T-helper 2 cell treated with Interferon-gamma antibody and Interleukin-4, amounts not matched to agents 100 ng/mL and 5 ng/mL, for 36 hours (primary cell): Measurements from ENCODE around the gene ETV4. TPM values are rescaled to one million over a fixed set of nuclear protein-coding genes. Genes with fewer than 3 reads are reported as not detected.

Experiments used
- intact Hi-C: fragments of 100-400 bp; cut with micrococcal nuclease; formaldehyde crosslinking; loops from one replicate; pipeline ENCODE4 v1.15.1; 2023
- total RNA-seq: library from RNA; stranded (reverse); gene quantifications from 2 replicates; pipeline ENCODE4 v1.2.3, GENCODE V29; 2022

The ETV4 gene
- total RNA-seq, 1 donor from 2014 or later: 1.2 TPM

DNA sequence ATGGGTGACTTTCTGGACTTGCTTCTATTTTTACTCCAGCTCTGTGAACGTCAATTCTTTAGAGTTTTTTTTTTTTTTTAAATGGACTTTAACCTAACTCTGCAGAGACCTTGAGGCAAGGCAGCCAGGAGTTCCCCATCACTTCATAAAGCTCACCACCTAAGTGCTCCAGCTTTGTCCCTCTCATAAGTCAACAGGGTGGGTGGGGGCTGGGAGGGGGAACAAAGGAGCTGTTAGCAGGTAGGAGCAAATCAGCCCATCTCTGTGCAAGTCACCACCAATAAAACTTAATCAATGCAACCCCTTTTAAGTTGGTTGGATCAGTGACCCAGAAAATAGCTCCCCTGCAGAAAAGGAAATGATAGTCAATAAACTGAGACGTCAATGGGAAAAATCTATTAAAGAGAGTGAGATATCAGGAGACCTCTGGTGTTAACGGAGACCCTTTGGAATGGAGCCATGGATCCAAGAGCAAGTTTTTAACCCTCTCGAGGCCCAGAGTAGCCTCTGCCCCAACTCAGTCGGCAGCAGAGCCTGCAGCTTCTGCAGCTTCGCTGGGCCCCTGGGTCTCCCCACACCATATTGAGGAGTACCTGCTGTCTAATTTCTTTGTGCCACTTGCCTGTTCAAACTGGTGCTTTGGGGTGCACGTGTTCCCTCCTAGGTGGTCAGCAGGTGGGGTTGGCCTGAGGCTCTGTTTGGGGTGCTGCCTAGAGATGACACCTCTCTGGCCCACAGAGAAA is 27.6 kb upstream of the ETV4 start:
- intact Hi-C loops: no loop called here

DNA sequence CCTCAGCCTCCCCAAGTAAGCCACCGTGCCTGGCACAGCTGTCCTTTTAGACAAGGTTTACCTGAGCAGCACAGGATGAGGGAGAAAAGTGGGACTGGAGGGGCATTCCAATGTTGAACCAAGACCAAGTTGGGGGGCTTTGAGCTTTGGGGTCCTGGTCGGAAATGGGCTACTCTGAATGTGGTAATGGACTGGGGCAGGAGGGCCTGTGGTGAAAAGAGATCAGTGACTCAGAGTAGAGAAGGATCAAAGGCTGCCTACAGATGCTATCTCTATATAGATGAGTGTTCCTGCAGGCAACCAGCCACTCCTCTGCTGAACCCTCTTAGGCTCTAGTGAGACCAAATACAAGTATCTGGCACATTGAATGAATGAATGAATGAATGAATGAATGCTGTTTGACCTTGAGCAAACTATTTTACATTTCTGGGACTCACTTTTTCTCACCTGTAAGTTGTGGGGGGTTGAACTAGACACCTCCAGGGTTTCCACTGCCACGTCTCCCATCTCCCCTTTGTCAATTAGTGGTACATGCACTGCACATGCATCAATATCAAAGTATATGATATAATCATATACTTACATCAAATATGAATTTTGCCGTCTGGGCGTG is 26.3 kb upstream of the ETV4 start:
- intact Hi-C loops: no loop called here

DNA sequence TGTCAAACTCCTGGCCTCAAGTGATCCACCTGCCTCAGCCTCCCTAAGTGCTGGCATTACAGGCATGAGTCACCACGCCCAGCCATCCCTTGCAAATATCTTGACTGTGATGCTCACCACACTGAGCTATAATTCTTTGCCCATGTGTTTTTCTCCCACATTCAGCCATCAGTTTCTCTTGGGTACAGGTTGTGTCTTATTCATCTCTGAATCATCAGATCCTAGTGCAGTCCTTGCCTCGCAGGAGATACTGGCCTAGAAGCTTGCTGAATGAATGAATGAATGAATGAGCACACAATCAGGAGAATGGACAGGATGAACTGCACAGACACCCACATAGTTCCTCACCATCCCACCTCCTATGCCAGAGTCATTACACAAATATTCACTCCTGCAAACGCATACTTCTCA is 24.4 kb upstream of the ETV4 start:
- intact Hi-C loops: no loop called here

DNA sequence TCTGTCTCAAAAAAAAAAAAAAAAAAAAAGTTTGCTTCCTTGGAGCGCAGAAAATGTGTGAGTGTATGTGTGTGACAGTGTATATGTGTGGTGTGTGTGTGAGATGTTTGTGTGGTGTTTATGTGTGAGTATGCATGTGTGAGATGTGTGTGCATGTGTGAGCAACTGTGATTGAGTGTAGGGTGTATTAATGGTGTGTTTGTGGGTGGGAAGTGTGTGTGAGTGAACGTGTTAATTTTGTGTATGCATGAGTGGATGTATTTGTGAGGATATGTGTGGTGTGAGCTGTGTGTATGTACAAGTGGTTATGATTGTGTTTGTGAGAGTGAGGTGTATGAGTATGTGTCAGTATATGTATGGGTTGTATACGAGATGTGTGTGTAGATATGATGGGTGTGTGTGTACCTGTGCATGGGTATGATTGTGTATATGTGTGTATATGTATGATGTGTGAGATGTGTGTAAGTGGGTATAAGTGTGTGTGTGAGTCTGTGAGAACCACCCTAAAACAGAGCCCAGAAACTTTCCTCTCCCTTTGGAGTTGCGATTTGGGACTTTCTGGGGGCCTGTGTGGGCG is 22.5 kb upstream of the ETV4 start:
- intact Hi-C loops: no loop called here

DNA sequence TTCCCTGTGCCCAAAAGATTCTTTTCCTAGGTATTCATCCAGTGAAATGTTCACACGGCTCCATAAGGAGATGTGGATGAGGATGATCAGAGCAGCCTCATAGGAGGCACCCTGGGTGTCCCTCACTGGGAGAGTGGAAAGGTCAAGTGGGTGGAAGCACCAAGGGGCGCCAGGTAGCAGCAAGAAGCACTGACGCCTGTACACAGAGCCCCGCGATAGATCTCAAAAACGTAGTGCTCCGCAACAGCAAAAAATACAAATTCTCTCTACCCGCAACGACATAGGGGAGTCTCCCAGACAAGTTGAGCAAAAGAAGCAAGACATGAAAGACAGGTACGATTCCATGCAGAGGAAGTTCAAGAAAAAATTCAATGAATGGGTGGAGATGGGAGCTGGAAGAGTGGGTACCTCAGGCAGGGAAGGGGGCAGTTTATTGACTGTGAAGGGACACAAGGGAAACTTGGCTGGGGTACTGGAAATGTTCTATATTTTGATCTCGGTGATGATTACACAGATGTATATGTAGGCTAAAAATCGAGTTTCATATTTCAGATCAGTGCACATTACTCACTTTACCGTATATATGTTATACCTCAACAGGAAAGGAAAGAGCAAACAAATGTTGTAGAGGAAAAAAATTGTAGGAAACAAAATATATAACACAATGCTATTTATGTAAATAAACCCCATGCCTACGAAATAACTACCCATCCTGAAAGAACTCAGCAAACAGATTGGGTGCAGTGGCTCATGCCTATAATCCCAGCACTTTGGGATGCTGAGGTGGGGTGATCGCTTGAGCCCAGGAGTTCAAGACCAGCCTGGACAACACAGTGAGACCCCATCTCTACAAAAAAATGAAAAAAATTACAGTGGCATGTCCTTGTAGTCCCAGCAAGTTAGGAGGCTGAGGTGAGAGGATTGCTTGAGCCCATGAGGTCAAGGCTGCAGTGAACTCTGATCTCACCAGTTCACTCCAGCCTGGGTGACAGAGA is 17.8 kb upstream of the ETV4 start:
- intact Hi-C loops: no loop called here

DNA sequence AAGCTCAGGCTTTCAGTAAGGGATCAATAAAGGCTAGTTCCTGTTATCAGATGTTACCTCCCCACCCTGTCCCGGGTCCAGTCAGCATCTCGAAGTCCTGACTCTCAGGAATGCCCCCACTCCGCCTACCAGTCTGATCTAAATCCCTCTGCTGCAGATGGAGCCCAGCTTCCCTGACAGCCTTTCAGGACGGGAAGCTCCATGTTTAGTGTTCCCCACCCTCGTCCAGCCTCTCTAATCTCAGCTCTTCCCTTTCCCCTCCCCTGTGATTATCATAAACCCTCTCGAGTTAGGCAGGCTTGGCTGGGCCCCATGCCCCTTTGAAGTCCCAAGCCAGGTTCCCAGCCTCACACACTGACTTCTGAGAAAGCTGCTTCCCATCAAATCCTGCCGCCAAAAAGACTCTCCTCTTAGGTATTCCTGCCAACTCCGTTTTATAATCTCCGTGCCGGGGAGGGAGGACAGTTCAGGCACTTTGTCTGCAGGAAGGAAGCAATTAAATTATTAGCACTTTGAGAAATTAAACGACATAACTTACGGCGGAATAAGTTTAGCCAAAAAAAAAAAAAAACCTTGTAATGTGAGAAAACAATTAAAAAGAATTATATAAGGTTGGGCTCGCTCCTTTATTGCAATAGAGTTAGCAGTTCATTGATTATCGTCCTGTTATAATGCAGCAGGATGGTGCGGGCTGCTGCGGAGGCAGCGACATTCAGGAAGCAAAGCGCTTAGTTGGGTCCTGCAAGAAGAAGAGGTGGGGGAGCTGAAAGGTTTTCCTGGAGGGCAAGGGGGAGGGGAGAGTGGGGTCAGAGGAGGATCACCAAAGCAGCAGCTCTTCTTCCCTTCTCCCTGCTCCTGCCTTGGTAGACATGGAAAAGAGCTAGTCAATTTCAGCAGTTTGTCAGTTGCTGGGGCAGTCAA is 16.8 kb upstream of the ETV4 start:
- intact Hi-C loops: no loop called here

DNA sequence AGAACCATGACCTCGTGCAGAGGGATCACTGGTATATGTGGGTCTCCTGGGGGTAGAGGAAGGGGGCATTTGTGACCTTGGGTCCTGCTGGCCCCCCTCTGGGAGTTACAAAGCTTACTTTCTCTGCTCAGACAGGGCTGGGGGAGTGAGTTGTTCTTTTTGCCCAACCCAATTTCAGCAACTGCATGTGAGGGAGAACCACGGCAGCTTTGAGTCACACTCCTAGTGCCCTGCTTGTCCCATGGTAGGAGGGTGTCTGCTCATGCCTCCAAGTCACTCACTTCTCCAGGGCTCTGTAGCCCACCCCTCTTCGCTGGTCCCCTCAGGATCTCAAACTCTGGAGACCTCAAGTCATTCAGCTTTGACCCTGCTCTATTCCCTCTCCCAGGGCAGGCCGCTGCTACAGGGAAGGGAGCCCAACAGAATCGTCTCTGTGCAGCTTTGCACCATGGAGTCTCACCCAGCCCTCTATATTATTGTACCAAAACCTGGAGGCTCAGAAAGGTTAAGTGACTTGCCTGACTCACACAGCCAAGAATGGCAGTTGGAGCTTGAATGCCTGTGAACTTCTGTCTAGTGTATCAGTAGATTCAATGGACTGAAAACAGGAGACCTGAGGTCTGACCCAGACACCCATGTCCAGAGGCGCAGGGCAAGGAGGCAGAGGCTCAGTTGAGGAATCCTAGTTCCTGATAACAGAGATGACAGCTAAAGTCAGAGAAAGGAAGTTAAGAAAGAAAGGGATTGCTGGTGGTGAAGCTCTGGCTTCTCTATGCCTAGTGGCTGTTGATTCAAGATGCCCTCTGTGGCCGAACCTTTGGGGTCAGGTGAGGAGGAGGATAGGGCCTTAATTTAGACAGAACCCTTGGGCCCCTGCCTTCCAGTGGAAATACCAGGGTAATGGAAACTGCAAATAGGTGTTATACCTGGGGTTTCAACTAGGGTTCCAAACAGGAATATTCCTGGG is 14.6 kb upstream of the ETV4 start:
- intact Hi-C loops: no loop called here

DNA sequence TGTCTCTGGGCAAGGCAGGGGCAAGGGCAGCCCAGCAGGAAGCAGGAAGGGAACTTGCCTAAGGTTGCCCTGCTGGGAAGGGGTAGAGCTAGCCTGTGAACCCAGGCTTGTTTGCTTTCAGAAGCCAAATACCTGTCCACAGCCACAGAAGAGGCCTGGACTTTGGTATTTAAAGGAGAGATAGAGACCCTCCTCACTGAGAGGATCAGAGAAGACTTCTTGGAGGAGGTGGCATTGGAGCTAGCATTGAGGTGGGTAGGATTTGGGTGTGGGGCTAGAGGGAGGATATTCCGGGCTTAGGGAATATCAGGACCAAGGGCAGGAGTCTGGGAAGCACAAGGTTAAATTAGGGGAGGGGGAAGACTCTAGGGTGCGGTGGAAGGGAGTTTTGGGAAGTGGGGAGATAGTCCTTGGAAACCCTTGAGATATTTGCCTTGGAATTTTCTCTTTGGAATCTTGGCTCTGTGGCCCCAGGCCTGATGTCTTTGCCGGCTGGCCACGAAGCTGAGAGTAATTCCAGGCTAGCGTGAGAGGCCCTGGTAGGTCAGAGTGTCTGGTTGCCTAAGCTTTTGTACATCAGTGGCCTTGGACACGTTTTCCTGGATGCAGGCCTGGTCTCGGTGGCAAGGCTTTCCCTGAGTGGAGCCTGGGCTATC is 13.1 kb upstream of the ETV4 start:
- intact Hi-C loops: no loop called here

DNA sequence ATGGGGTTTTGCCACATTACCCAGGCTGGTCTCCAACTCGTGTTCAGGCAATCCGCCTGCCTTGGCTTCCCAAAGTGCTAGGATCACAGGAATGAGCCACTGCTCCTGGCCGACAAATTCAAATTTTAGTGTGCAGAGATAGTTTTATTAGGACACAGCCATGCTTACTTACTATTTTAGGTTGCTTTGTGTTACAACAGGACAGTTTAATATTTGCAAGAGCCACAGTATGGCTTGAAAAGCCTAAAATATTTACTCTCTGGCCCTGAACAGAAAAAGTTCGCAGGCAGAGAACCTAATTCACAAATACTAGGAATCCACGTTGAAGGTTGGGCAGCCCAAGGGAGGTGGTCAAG is 12.6 kb upstream of the ETV4 start:
- intact Hi-C loops: no loop called here

DNA sequence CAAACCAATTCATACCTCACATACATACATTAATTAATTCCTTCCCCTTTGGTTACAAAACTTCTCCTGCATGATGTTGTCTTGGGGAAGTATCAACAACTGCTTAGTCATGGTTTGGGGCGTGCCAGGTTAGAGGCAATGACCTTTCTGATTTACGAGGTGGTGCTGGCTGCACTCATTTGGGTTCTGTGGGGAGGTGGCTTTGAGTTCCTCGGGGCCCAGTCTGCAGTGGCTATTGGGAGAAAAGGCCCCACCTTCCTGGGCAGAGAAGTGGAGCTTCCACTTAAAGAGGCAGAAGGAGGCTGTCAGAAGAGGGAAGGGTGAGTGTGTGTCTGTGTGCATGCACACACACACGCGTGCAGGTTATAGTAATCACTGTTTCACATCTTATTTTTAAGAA is 10.2 kb upstream of the ETV4 start:
- intact Hi-C loops: no loop called here

DNA sequence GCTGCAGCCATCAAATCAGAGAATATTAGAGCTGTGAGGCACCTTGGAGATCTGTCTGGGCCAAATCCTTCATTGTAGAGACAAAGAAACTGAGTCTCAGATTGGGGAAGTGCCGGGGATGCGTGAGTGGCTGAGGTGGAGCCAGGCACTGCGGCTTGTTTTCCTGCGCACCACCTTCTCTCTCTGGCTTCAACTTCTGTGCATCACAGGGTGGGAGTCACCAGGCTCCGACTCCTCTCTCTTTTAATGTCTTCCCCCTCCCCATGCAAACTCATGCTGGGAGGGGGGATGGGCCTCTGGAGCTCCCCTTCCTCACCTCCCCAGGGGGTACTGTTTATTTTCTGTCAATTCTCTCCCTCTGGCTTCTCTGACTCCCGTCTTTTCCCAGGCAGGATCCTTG is 8.7 kb upstream of the ETV4 start:
- intact Hi-C loops: no loop called here

DNA sequence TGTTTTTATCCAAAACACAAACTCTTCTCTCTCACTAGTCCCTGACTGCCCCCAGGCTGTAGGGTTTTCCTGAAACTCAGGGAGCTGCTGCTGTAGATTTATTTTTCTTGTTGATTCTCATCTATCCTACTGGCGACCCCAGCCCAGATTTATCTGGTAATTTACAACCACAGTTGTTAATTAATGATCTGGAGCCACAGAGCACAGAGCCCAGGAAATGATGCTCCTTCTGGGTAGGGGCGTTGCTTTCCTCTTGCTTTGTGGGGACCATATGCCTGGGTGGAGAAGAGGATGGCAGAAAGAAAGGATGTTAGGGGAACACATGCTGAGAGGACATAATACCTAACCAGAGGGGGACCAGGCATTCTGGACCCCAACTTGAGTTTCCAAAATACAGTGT is 7.4 kb upstream of the ETV4 start:
- intact Hi-C loops: no loop called here

DNA sequence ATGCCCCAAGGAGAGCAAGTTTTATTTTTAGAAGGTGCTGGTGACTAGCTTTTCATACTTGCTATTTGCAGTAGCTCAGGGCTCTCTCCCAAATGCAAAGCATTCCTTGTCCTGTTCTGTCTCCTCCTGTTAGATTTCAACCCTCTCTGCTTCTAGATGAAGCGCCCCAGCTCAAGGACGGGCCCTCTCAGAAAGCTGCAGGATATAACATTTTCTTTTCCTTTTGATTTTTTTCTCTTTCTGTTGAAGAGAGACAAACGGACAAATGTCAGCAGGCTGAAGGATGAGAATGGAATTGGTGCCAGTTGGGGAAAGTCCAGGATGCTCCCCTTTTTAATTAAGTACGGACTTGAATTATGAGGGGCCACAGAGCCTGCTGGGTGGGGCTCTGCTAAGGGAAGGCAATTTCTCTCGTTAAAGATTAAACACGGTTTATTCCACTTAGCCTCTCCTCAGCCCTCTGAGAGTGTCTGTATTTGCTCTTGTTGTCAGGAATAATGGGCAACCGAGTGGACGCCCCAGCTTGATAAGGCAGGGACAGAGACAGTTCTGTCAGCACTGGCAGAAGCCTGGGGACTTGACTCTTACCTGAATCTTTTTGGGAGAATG is 6.2 kb upstream of the ETV4 start:
- intact Hi-C loops: no loop called here

DNA sequence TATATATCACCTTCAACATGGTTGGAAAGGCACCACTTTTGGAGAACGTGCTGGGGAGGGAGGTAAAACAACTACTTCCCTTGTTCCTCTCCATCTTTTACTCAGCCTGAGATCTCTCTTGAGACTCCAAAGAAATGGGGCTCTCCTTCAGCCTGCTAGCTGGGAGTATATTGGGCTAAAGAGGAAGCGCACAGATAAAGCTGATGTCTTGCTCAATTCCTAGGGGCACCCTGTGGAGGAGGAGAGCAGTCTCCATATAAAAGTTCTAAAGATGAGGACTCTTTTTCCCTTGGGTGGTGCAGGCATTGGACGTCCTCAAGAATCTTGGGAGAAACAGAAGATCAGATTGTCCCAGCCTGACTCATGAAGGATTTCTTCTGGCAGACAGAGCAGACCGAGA is 4.6 kb upstream of the ETV4 start:
- intact Hi-C loops: no loop called here

DNA sequence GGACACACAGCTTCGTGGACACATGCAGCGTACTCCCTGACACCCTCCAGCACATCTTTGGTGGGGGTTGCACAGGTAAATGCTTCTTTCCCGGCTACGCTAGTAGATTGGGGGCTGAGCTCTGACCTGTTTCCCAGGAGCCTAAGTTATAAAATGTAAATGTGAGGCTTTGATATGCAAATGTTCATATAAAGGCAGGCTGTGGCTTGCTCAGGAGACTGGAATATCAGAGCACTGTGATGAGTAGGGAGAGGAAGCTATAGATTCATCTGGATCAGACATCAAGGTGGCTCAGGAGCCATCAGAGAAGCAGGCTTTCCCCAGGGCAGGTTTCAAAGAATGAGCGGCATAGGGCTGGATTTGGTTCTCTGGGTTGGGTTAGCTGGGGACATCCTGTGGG is 3.4 kb upstream of the ETV4 start:
- intact Hi-C loops: loop anchor here (10.0 kb wide), 1 partner anchor 185 kb away; no protein-coding TSS in a partner anchor

DNA sequence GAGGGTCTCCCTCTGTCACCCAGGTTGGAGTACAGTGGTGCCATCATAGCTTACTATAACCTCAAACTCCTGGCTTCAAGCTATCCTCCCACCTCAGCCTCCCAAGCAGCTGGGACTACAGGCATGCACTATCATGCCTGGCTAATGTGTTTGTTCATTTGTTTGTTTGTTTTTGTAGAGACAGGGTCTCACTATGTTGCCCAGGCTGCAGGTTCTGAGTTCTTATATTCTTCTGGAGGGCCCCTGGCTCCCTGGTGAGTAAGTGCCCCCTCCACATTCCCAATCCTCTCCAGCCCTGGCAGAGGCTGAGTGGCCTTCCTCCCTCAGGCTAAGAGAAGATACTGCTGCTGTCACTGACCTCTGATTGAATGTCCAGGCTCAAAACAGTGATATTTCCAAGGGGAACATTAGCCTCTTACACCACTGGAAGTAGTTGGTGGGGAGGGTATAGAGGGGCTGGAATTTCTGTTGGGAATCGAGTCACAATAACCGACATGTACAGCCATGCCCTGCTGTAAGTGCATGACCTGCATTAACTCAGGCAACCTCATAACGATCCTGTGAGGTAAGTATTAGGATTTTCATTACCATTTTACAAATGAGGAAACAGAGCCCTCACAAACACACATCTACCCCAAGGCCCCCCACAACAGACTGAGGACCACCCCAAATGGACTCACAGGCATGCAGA is 2.7 kb upstream of the ETV4 start:
- intact Hi-C loops: loop anchor here (10.0 kb wide), 1 partner anchor 184 kb away; no protein-coding TSS in a partner anchor

DNA sequence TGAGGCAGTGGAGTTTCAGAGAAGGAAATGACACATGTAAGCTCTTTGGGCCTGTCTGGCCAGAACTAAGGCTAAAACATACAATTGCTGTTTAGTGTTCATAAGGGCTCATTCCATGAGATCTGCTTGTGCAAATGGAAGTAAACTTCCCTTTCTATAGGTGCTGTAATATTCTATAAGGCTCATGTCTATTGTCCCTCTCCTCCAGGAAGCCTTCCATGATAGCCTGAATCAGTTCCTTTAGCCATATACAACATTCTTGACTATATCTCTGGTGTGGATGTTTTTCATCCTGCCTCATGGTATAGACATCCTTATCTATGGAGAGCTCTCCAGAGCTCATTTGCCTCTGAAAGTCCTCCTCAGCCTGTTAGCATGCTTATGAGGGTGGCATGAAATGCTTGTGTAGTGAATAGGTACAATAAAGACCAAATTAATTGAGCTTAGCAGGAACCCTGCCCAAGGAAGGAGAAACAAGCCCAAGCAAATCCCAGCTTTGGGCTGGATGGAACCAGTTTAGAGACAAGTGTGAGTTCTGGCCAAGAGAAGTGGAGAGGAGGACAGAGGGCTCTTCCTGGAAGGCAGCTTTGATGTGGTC is 1.6 kb upstream of the ETV4 start:
- intact Hi-C loops: loop anchor here (10.0 kb wide), 1 partner anchor 183 kb away; no protein-coding TSS in a partner anchor
